Head of caudate nucleus (tissue), 42 donors: Measurements from ENCODE around the gene LAMB4.

Source experiments
- DNase-seq, 42 donors: peaks; one replicate each; pipeline versions ENCODE4 v3.0.0 to v3.0.0-alpha.2; 2020 to 2021; ENCODE audit warnings: mixed read lengths in 7 of 42
- intact Hi-C: fragments of 100-400 bp; cut with DNase I; formaldehyde crosslinking; loops from one replicate; pipeline ENCODE4 v1.15.0; 2022

LAMB4 gene

GRCh38 chr7:108143658-108144420 lies 13.7 kb upstream of the LAMB4 start:
- DNase-seq, result no peak
- intact Hi-C loops, result loop anchor here (10.0 kb wide), 1 partner anchor 229 kb away; no protein-coding TSS in a partner anchor

- no peak for DNase-seq
- intact Hi-C loops, result loop anchor here (10.0 kb wide), 1 partner anchor 228 kb away; no protein-coding TSS in a partner anchor
These were observed 12.6 kb upstream of the LAMB4 start for GRCh38 chr7:108142675-108143259.

- intact Hi-C loops, result loop anchor here (10.0 kb wide), 1 partner anchor 227 kb away; no protein-coding TSS in a partner anchor
- no peak for DNase-seq
These were observed 12.0 kb upstream of the LAMB4 start for GRCh38 chr7:108142180-108142579.

- intact Hi-C loops, result loop anchor here (10.0 kb wide), 1 partner anchor 226 kb away; no protein-coding TSS in a partner anchor
- DNase-seq, result no peak
These were observed 10.5 kb upstream of the LAMB4 start for GRCh38 chr7:108140671-108141070.

GRCh38 chr7:108138911-108139310 lies 8.8 kb upstream of the LAMB4 start:
- intact Hi-C loops, result no loop called here
- DNase-seq, result no peak

- intact Hi-C loops, result no loop called here
- no peak for DNase-seq
These were observed 7.8 kb upstream of the LAMB4 start for GRCh38 chr7:108137993-108138392.

- intact Hi-C loops, result no loop called here
- no peak for DNase-seq
These were observed 6.9 kb upstream of the LAMB4 start for GRCh38 chr7:108137040-108137439.

GRCh38 chr7:108136191-108136688 lies 6.1 kb upstream of the LAMB4 start:
- intact Hi-C loops, result no loop called here

GRCh38 chr7:108135446-108136190 lies 5.5 kb upstream of the LAMB4 start:
- DNase-seq, result no peak
- intact Hi-C loops, result no loop called here

More at GRCh38 chr7:108136191-108136688, 6.1 kb upstream of the LAMB4 start:
- no peak for DNase-seq

- no peak for DNase-seq
- intact Hi-C loops, result no loop called here
These were observed 4.3 kb upstream of the LAMB4 start for GRCh38 chr7:108134486-108134885.

GRCh38 chr7:108132551-108133265 lies 2.5 kb upstream of the LAMB4 start:
- DNase-seq, result no peak
- intact Hi-C loops, result no loop called here

GRCh38 chr7:108129018-108129965 lies 869 bp downstream of the LAMB4 start:
- intact Hi-C loops, result no loop called here
- no peak for DNase-seq

- no peak for DNase-seq
- intact Hi-C loops, result no loop called here
These were observed 1.6 kb downstream of the LAMB4 start for GRCh38 chr7:108128514-108128913.

GRCh38 chr7:108127461-108127860 lies 2.7 kb downstream of the LAMB4 start:
- no peak for DNase-seq
- intact Hi-C loops, result no loop called here

GRCh38 chr7:108124820-108125219 lies 5.3 kb downstream of the LAMB4 start:
- intact Hi-C loops, result no loop called here
- no peak for DNase-seq

- intact Hi-C loops, result no loop called here
- no peak for DNase-seq
These were observed 8.0 kb downstream of the LAMB4 start for GRCh38 chr7:108122181-108122580.

- DNase-seq, result no peak
- intact Hi-C loops, result no loop called here
These were observed 9.2 kb downstream of the LAMB4 start for GRCh38 chr7:108120933-108121332.

- no peak for DNase-seq
- intact Hi-C loops, result no loop called here
These were observed 10.0 kb downstream of the LAMB4 start for GRCh38 chr7:108120196-108120595.
